Fibroblast of the conjunctiva (primary cell): Measurements from ENCODE around the gene TAF4B.
A peak's percentile ranks its signal among the peaks of the same experiment; 100 is the strongest.
"Not testable (repeated sequence)": the region's sequence is repeated elsewhere in the genome, so short reads cannot be mapped to it uniquely, and the experiment has no call there.

Source experiments
- DNase-seq: peaks from one replicate; pipeline ENCODE4 v3.0.0-alpha.2; 2010; ENCODE audit warnings: low read depth

The TAF4B gene

GRCh38 chr18:26424428-26425147, 198.3 kb downstream of the TAF4B start:
- DNase-seq: no peak

- DNase-seq: no peak
These were observed 198.9 kb downstream of the TAF4B start for GRCh38 chr18:26425148-26425531.

- DNase-seq: peak; percentile 55
These were observed 203.4 kb downstream of the TAF4B start for GRCh38 chr18:26429535-26430226.

- no peak for DNase-seq
These were observed 206.6 kb downstream of the TAF4B start for GRCh38 chr18:26432651-26433424.

GRCh38 chr18:26434887-26435286, 208.6 kb downstream of the TAF4B start:
- no peak for DNase-seq

GRCh38 chr18:26435415-26436095, 209.3 kb downstream of the TAF4B start:
- no peak for DNase-seq

- DNase-seq: peak; percentile 65
These were observed 210.2 kb downstream of the TAF4B start for GRCh38 chr18:26436176-26437051.

- DNase-seq: not testable (repeated sequence)
These were observed 211.4 kb downstream of the TAF4B start for GRCh38 chr18:26437634-26438033.

GRCh38 chr18:26438980-26439379, 212.7 kb downstream of the TAF4B start:
- DNase-seq: no peak

- no peak for DNase-seq
These were observed 213.3 kb downstream of the TAF4B start for GRCh38 chr18:26439537-26439936.

GRCh38 chr18:26440644-26441043, 214.4 kb downstream of the TAF4B start:
- DNase-seq: no peak
